Endothelial cell of umbilical vein (primary cell): ENCODE data around the gene KCTD13. TPM values are rescaled to one million over a fixed set of nuclear protein-coding genes. Genes with fewer than 3 reads are reported as not detected.

ENCODE experiments used
- BruUV-seq: library from RNA; stranded (reverse); fragments of 400-500 nt; replicated peaks from 2 replicates; lab custom pipeline; 2021; lab: Mats Ljungman, UMichigan
- CTCF ChIA-PET: fragments of 300-600, 350-600 bp; sonication (Branson Sonifier 250); formaldehyde crosslinking; loops from one replicate; lab custom pipeline; 2021; ENCODE audit warnings: antibody characterized with exemption, inconsistent platforms; lab: Charles Lee
- POLR2A ChIA-PET: fragments of 300-600, 350-600 bp; sonication (Branson Sonifier 250); formaldehyde crosslinking; loops from one replicate; lab custom pipeline; 2021; ENCODE audit warnings: antibody characterized with exemption, inconsistent platforms; lab: Charles Lee
- DNase-seq: peaks from one replicate; pipeline ENCODE4 v3.0.0-alpha.2; 2011; ENCODE audit warnings: low read depth, low spot score
- FAIRE-seq: peaks from 2 replicates; lab custom pipeline; 2011; peaks lifted over from hg19 to GRCh38; lab: Jason Lieb, UNC
- H2AFZ ChIP-seq: 2 replicates; pipeline ENCODE4 v1.6.0; 2012; ENCODE audit warnings: low read depth, low read length, control low read depth, inconsistent platforms
- H3K27ac ChIP-seq: 2 replicates; pipeline ENCODE4 v1.5.1; 2011; ENCODE audit warnings: low read depth, mild to moderate bottlenecking, control low read depth, low read length, moderate library complexity; ENCODE audit not compliant: insufficient read depth
- H3K27me3 ChIP-seq, 2 experiments: 2 replicates each; pipeline versions ENCODE4 v1.6.0 to v1.6.1; 2011; ENCODE audit warnings: low read length in 2 of 2, mixed read lengths in 1 of 2; ENCODE audit not compliant: control insufficient read depth in 2 of 2, insufficient read depth in 2 of 2
- H3K36me3 ChIP-seq, 2 experiments: 2 replicates in 1 of 2; 3 replicates in 1 of 2; pipeline ENCODE4 v1.5.1; 2011; ENCODE audit warnings: low read length in 2 of 2, mild to moderate bottlenecking in 1 of 2, moderate library complexity in 1 of 2; ENCODE audit not compliant: control insufficient read depth in 2 of 2, insufficient read depth in 2 of 2; ENCODE audit errors: extremely low read depth in 1 of 2
- H3K4me1 ChIP-seq: 3 replicates; pipeline ENCODE4 v1.5.1; 2011; ENCODE audit warnings: mild to moderate bottlenecking, low read length; ENCODE audit not compliant: control insufficient read depth, insufficient read depth; ENCODE audit errors: extremely low read depth
- H3K4me2 ChIP-seq: 2 replicates; pipeline ENCODE4 v1.6.1; 2011; ENCODE audit warnings: low read length, control low read depth, mixed read lengths; ENCODE audit not compliant: insufficient read depth
- H3K4me3 ChIP-seq, 3 experiments: fragments of 200-600 bp in 1 of 3; sonication (generic), shearing (Covaris generic) in 1 of 3; replicated peaks in 1 of 3; 2 replicates each; pipeline ENCODE4 v1.5.1; 2011 to 2016; ENCODE audit warnings: control low read depth in 3 of 3, low read length in 3 of 3, mild to moderate bottlenecking in 2 of 3, inconsistent platforms in 1 of 3, low read depth in 1 of 3, moderate library complexity in 1 of 3; ENCODE audit not compliant: insufficient read depth in 1 of 3
- H3K79me2 ChIP-seq: 2 replicates; pipeline ENCODE4 v1.6.0; 2012; ENCODE audit warnings: low read length, inconsistent platforms; ENCODE audit not compliant: control insufficient read depth, insufficient read depth
- H3K9ac ChIP-seq: replicated peaks from 2 replicates; pipeline ENCODE3; 2011; ENCODE audit warnings: low read length, control low read depth; ENCODE audit not compliant: insufficient read depth; ENCODE audit errors: extremely low read depth
- H3K9me1 ChIP-seq: replicated peaks from 3 replicates; pipeline ENCODE4 v1.6.0; 2011; ENCODE audit warnings: mild to moderate bottlenecking, low read length; ENCODE audit not compliant: control insufficient read depth, insufficient read depth; ENCODE audit errors: extremely low read depth
- H3K9me3 ChIP-seq: replicated peaks from 2 replicates; pipeline ENCODE4 v1.5.1; 2012; ENCODE audit warnings: low read length, inconsistent platforms; ENCODE audit not compliant: control insufficient read depth, insufficient read depth
- H4K20me1 ChIP-seq: replicated peaks from 2 replicates; pipeline ENCODE3; 2011; ENCODE audit warnings: mild to moderate bottlenecking, low read length; ENCODE audit not compliant: control insufficient read depth, insufficient read depth; ENCODE audit errors: extremely low read depth
- CTCF ChIP-seq, 2 donors: IDR thresholded peaks; 1 replicate in 1 of 2; 2 replicates in 1 of 2; pipeline ENCODE4 v1.5.1; 2011; ENCODE audit warnings: low read length in 2 of 2, mild to moderate bottlenecking in 2 of 2, moderate library complexity in 2 of 2, control low read depth in 1 of 2, inconsistent platforms in 1 of 2, low read depth in 1 of 2; ENCODE audit not compliant: insufficient read depth in 1 of 2; ENCODE audit errors: extremely low read depth in 1 of 2
- EZH2 ChIP-seq: IDR thresholded peaks from 2 replicates; pipeline ENCODE4 v1.6.1; 2012; ENCODE audit warnings: borderline replicate concordance, low read depth, mild to moderate bottlenecking, moderate library complexity, low read length, inconsistent platforms; ENCODE audit not compliant: severe bottlenecking
- FOS ChIP-seq: IDR thresholded peaks from 2 replicates; pipeline ENCODE4 v1.6.1; 2011; ENCODE audit warnings: mild to moderate bottlenecking, low read length, moderate library complexity, borderline replicate concordance; ENCODE audit not compliant: insufficient read depth
- GATA2 ChIP-seq: IDR thresholded peaks from 2 replicates; pipeline ENCODE4 v1.7.0; 2011; ENCODE audit warnings: low read depth, mild to moderate bottlenecking, moderate library complexity, mixed read lengths, low read length; ENCODE audit not compliant: insufficient read length, insufficient read depth
- JUN ChIP-seq: IDR thresholded peaks from 2 replicates; pipeline ENCODE4 v1.6.1; 2011; ENCODE audit warnings: borderline replicate concordance, low read depth; ENCODE audit not compliant: insufficient read length, insufficient read depth
- MAX ChIP-seq: IDR thresholded peaks from 2 replicates; pipeline ENCODE4 v1.6.1; 2011; ENCODE audit not compliant: insufficient read depth, insufficient read length
- MYC ChIP-seq: IDR thresholded peaks from one replicate; pipeline ENCODE4 v1.6.1; 2011; ENCODE audit warnings: mild to moderate bottlenecking, low read depth, low read length
- POLR2A ChIP-seq: IDR thresholded peaks from 2 replicates; pipeline ENCODE4 v1.6.1; 2012; ENCODE audit warnings: low read depth, mild to moderate bottlenecking, control low read depth, low read length
- POLR2AphosphoS5 ChIP-seq: IDR thresholded peaks from 2 replicates; pipeline ENCODE4 v1.6.1; 2012; ENCODE audit warnings: low read depth, mild to moderate bottlenecking, control low read depth, low read length, moderate library complexity; ENCODE audit not compliant: insufficient read depth
- dilution Hi-C: fragments of 300-500 bp; cut with MboI; formaldehyde crosslinking; loops from one replicate; pipeline ENCODE4 v1.15.0; 2019; ENCODE audit warnings: low sequenced_read_pairs; ENCODE audit not compliant: extremely low pct_ligation_motif_present
- intact Hi-C: fragments of 100-400 bp; cut with micrococcal nuclease; formaldehyde crosslinking; loops from one replicate; pipeline ENCODE4 v1.10.0; 2022
- polyA plus RNA-seq, 4 experiments: library from polyadenylated mRNA; depleted of rRNA in 3 of 4; stranded (reverse) in 3 of 4; unstranded in 1 of 4; fragments of >200 nt; gene quantifications; 2 replicates each; pipeline versions ENCODE4 v1.2.1 to v1.2.3, GENCODE V29; 2011 to 2012; ENCODE audit warnings: missing spikeins in 1 of 4
- total RNA-seq: library from RNA; stranded (reverse); gene quantifications from 2 replicates; pipeline ENCODE4 v1.2.3, GENCODE V29; 2021

KCTD13 gene
- total and polyA plus RNA-seq, 2 donors (not counting 3 experiments of a cell fraction or from before 2014, with no cell fraction given): 22.6 to 24.2 TPM

- Histone ChIP-seq H4K20me1 (no peaks in the 10 kb centered on the region), H3K4me1 (no peaks in the 10 kb centered on the region), H3K27me3 (peaks cover 8 to 12% of the 10 kb centered on the region in 2 experiments), H3K4me2 (no peak overlapping the region), H3K9me1 (no peaks in the 10 kb centered on the region), H3K27ac (no peak overlapping the region), H3K36me3 (no peaks in the 10 kb centered on the region), H2AFZ (no peak overlapping the region), H3K79me2 (no peaks in the 10 kb centered on the region), H3K4me3 (no peak overlapping the region), H3K9ac (no peak overlapping the region), H3K9me3 (no peaks in the 10 kb centered on the region)
- CTCF ChIA-PET: no interaction called here
- dilution Hi-C loops (no loop called here), intact Hi-C loops (no loop called here)
- POLR2A ChIA-PET: no interaction called here
- FAIRE-seq: no peak
- BruUV-seq: no TSS peak
- TF ChIP-seq FOS: no peak
- no peak for TF ChIP-seq EZH2
- no peak for TF ChIP-seq MAX
- no peak for DNase-seq
Observed at GRCh38 chr16:29881050-29881449, 45.0 kb downstream of the KCTD13 start.

- Histone ChIP-seq H3K79me2 (no peaks in the 10 kb centered on the region), H3K9me3 (no peaks in the 10 kb centered on the region), H4K20me1 (no peaks in the 10 kb centered on the region), H3K36me3 (no peaks in the 10 kb centered on the region), H3K9ac (no peak overlapping the region), H3K27ac (no peak overlapping the region), H3K4me1 (no peaks in the 10 kb centered on the region), H2AFZ (no peak overlapping the region), H3K27me3 (peaks cover 14 to 16% of the 10 kb centered on the region in 2 experiments), H3K9me1 (no peaks in the 10 kb centered on the region), H3K4me2 (no peak overlapping the region), H3K4me3 (no peak overlapping the region)
- ChIA-PET CTCF (interaction anchor here (2.2 kb wide), 1 partner anchor 30 kb away, joined by 9 read pairs; no protein-coding TSS in a partner anchor), POLR2A (no interaction called here)
- BruUV-seq: no TSS peak
- intact Hi-C loops (no loop called here), dilution Hi-C loops (no loop called here)
- DNase-seq (no peak), FAIRE-seq (no peak)
- no peak for TF ChIP-seq GATA2
- no peak for TF ChIP-seq CTCF (IDR thresholded peaks at IDR 0.05; ENCODE audit: extremely low read depth in 1 of 2, insufficient read depth in 1 of 2, low read depth in 1 of 2, low read length in 2 of 2)
- TF ChIP-seq POLR2A: no peak
- TF ChIP-seq POLR2AphosphoS5: no peak
- no peak for TF ChIP-seq MAX
- no peak for TF ChIP-seq JUN
- no peak for TF ChIP-seq EZH2
- no peak for TF ChIP-seq MYC
- TF ChIP-seq FOS: no peak
Observed at GRCh38 chr16:29878172-29878571, 47.9 kb downstream of the KCTD13 start.
